Measurements from ENCODE around the gene CABLES1. TPM values are rescaled to one million over a fixed set of nuclear protein-coding genes. Genes with fewer than 3 reads are reported as not detected.

The CABLES1 gene
- total RNA-seq, 3 donors from 2014 or later: 8.1 to 13.0 (median 11.6) TPM

- DNase-seq: no peak
- intact Hi-C loops (cut with DNase I, micrococcal nuclease): no loop called here
- Histone ChIP-seq H3K36me3 (ENCODE audit: low read depth) (no peaks in the 10 kb centered on the region), H3K4me3 (no peak overlapping the region), H3K4me1 (ENCODE audit: low read depth) (peaks cover 20% of the 10 kb centered on the region), H3K9me3 (no peaks in the 10 kb centered on the region)
- no peak for TF ChIP-seq CTCF (IDR thresholded peaks at IDR 0.05)
- no peak for ATAC-seq
These were observed 11.7 kb downstream of the CABLES1 start for GRCh38 chr18:23146861-23147469.

DNA sequence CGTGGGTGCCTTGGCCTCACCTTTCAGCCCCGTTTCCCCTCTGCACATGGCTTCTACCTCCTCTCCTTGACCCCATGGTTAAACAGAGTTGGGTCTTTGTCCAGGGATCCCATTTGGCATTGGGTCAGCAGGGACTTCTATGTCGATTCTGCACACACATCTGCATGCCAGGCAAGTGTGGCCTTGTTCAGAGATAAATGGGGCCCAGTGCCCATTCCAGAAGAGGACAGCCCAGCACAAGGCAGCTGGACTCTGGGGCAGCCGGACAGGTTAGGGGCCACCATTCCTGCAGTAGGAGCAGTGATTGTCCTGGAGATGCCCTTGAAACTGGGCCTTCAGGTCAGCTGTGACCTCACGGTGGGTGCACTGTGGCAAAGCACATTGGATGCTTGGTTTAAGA, 13.1 kb downstream of the CABLES1 start:
- no peak for TF ChIP-seq CTCF (IDR thresholded peaks at IDR 0.05)
- DNase-seq: no peak
- no peak for ATAC-seq
- no peaks in the 10 kb centered on the region for H3K9me3 ChIP-seq
- H3K4me1 ChIP-seq (ENCODE audit: low read depth): peaks cover 7% of the 10 kb centered on the region
- no peak overlapping the region for H3K4me3 ChIP-seq
- no peaks in the 10 kb centered on the region for H3K36me3 ChIP-seq (ENCODE audit: low read depth)
- intact Hi-C loops (cut with DNase I, micrococcal nuclease): no loop called here

DNA sequence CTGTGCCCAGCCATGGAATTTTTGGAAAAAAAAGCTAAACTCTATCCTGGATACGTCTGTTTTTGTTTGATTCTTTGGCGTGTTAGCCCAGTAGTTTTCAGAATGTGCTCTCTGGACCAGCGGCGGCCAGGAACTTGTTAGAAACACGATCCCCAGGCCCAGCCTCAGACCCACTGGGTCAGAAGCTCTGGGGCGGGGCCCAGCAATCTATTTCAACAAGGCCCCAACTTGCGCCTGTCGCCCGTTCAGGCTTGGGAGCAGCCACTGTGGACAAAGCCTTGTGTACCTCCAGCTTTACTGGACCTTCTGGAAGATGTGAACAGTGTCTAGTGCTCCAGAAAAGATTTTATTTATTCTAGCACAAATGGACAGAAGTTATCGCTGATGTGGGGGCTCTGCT, 14.3 kb downstream of the CABLES1 start:
- DNase-seq (no peak), ATAC-seq (no peak)
- no peaks in the 10 kb centered on the region for H3K4me1 ChIP-seq (ENCODE audit: low read depth)
- intact Hi-C loops (cut with DNase I, micrococcal nuclease): no loop called here
- H3K36me3 ChIP-seq (ENCODE audit: low read depth): no peaks in the 10 kb centered on the region
- TF ChIP-seq CTCF (IDR thresholded peaks at IDR 0.05): no peak
- H3K4me3 ChIP-seq: no peak overlapping the region
- H3K9me3 ChIP-seq: no peaks in the 10 kb centered on the region

- H3K9me3 ChIP-seq: no peaks in the 10 kb centered on the region
- H3K4me3 ChIP-seq: no peak overlapping the region
- no peak for TF ChIP-seq CTCF (IDR thresholded peaks at IDR 0.05)
- intact Hi-C loops (cut with DNase I, micrococcal nuclease): no loop called here
- ATAC-seq (no peak), DNase-seq (no peak)
- no peaks in the 10 kb centered on the region for H3K36me3 ChIP-seq (ENCODE audit: low read depth)
- H3K4me1 ChIP-seq (ENCODE audit: low read depth): no peaks in the 10 kb centered on the region
These were observed 16.3 kb downstream of the CABLES1 start for GRCh38 chr18:23151414-23152099.

DNA sequence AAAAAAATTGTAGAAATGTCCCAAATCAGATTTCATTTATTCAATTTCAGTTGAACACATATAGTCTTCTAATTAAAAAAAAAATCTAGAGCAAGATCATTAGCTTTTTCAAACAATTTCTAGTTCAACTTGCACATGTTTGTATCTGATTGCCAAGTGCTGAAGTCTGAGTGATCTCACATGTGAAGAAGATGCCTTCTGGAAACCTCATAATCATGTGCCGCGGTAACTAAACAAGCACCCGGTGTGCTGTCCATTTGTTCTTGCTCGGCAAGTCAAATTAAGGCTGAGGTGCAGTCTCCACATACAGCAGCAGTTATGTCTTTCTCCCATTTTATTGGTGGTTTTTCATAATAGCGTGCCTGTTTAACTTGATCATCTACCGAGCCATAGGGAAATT, 18.7 kb downstream of the CABLES1 start:
- DNase-seq (no peak), ATAC-seq (no peak)
- Histone ChIP-seq H3K9me3 (no peaks in the 10 kb centered on the region), H3K4me1 (ENCODE audit: low read depth) (no peaks in the 10 kb centered on the region), H3K4me3 (no peak overlapping the region), H3K36me3 (ENCODE audit: low read depth) (no peaks in the 10 kb centered on the region)
- intact Hi-C loops (cut with DNase I, micrococcal nuclease): no loop called here
- no peak for TF ChIP-seq CTCF (IDR thresholded peaks at IDR 0.05)
